Esophagus muscularis mucosa (tissue), 4 donors: Measurements from ENCODE around the gene TMUB1. TPM values are rescaled to one million over a fixed set of nuclear protein-coding genes. Genes with fewer than 3 reads are reported as not detected.

Source experiments
- DNase-seq: peaks from one replicate; pipeline ENCODE4 v3.0.0-alpha.2; 2017; ENCODE audit errors: extremely low spot score
- H3K27ac ChIP-seq, 4 donors: fragments of 200-600 bp; sonication (generic); replicated peaks in 1 of 4; 1 replicate in 3 of 4; 2 replicates in 1 of 4; pipeline ENCODE4 v1.5.1; 2016 to 2019; ENCODE audit warnings: mild to moderate bottlenecking in 1 of 4
- H3K27me3 ChIP-seq, 4 donors: fragments of 200-600 bp; sonication (generic); one replicate each; pipeline versions ENCODE4 v1.5.1 to v1.6.0; 2016 to 2019
- H3K36me3 ChIP-seq, 4 donors: fragments of 200-600 bp; sonication (generic); one replicate each; pipeline ENCODE4 v1.5.1; 2016 to 2019
- H3K4me1 ChIP-seq, 4 donors: fragments of 200-600 bp; sonication (generic); one replicate each; pipeline ENCODE4 v1.5.1; 2016 to 2019
- H3K4me3 ChIP-seq, 4 donors: fragments of 200-600 bp; sonication (generic); 1 replicate in 2 of 4; 2 replicates in 2 of 4; pipeline ENCODE4 v1.5.1; 2016 to 2019; ENCODE audit warnings: mild to moderate bottlenecking in 4 of 4, moderate library complexity in 1 of 4
- H3K9me3 ChIP-seq, 4 donors: fragments of 200-600 bp; sonication (generic); 1 replicate in 3 of 4; 2 replicates in 1 of 4; pipeline ENCODE4 v1.5.1; 2016 to 2019
- EP300 ChIP-seq: sonication (generic); formaldehyde crosslinking; IDR thresholded peaks from one replicate; pipeline ENCODE4 v1.6.1; 2017; ENCODE audit warnings: antibody characterized with exemption
- POLR2A ChIP-seq: fragments of 450-650 bp; IDR thresholded peaks from one replicate; pipeline ENCODE4 v1.6.1; 2017; ENCODE audit warnings: antibody characterized with exemption, moderate library complexity, mild to moderate bottlenecking, low read depth
- POLR2AphosphoS5 ChIP-seq, 2 donors: sonication (generic); formaldehyde crosslinking; IDR thresholded peaks; one replicate each; pipeline ENCODE4 v1.6.1; 2017; ENCODE audit warnings: antibody characterized with exemption in 2 of 2
- WGBS: methylation state at CpG from one replicate; pipeline ENCODE4 v1.1.5; 2018; 5-methylcytosine and 5-hydroxymethylcytosine counted together
- intact Hi-C: fragments of 100-400 bp; cut with DNase I; formaldehyde crosslinking; loops from one replicate; pipeline ENCODE4 v1.15.1; 2023
- total RNA-seq, 4 donors: library from RNA; depleted of rRNA; stranded (reverse); fragments of >200 nt; gene quantifications; one replicate each; pipeline versions ENCODE4 v1.1.0 to v1.2.1, GENCODE V29; 2016
- TF ChIP-seq, protein P1 (sequence below), 3 experiments: fragments of 200-600 bp in 2 of 3; fragments of 450-650 bp in 1 of 3; sonication (generic) in 2 of 3; IDR thresholded peaks; one replicate each; pipeline ENCODE4 v1.5.1; 2017 to 2019; ENCODE audit warnings: antibody characterized with exemption in 3 of 3, mild to moderate bottlenecking in 2 of 3, moderate library complexity in 1 of 3

TMUB1 gene
- total RNA-seq, 4 donors from 2014 or later, result 39.0 to 66.6 (median 51.4) TPM

DNA sequence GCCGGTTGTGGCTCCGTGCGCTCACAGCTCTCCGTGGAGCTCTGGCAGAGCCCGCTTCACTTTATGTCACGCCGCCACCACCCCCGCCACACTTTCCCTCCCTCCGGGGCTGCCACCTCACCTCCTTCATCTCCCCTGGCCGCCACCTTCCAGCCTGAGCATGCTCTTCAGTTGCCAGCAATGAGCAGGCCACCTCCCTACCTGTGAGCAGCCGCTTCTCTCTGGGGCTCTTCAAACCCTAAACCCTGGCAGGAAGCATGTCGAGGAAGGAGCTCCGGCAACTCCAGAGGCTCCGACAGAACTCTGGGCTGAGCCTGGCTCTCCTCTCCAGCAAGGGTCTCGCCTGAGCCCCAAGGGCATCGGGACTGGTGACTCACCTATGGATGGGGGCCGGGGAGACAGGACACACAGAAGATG is 47.5 kb upstream of the TMUB1 start:
- no peak for DNase-seq
- Histone ChIP-seq H3K4me1 (peaks cover 5 to 18% (median 10%) of the 10 kb centered on the region in 4 donors), H3K36me3 (peaks cover 50 to 91% (median 81%) of the 10 kb centered on the region in 4 donors), H3K27me3 (no peaks in the 10 kb centered on the region), H3K4me3 (no peak overlapping the region), H3K9me3 (no peaks in the 10 kb centered on the region), H3K27ac (no peak overlapping the region)
- no peak for TF ChIP-seq POLR2AphosphoS5 (IDR thresholded peaks at IDR 0.05)
- TF ChIP-seq, protein P1, sequence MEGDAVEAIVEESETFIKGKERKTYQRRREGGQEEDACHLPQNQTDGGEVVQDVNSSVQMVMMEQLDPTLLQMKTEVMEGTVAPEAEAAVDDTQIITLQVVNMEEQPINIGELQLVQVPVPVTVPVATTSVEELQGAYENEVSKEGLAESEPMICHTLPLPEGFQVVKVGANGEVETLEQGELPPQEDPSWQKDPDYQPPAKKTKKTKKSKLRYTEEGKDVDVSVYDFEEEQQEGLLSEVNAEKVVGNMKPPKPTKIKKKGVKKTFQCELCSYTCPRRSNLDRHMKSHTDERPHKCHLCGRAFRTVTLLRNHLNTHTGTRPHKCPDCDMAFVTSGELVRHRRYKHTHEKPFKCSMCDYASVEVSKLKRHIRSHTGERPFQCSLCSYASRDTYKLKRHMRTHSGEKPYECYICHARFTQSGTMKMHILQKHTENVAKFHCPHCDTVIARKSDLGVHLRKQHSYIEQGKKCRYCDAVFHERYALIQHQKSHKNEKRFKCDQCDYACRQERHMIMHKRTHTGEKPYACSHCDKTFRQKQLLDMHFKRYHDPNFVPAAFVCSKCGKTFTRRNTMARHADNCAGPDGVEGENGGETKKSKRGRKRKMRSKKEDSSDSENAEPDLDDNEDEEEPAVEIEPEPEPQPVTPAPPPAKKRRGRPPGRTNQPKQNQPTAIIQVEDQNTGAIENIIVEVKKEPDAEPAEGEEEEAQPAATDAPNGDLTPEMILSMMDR (IDR thresholded peaks at IDR 0.05), result no peak
- no peak for TF ChIP-seq POLR2A
- TF ChIP-seq EP300, result no peak
- WGBS, result 94% methylated on average over 14 of the region's 17 CpGs
- intact Hi-C loops, result no loop called here

DNA sequence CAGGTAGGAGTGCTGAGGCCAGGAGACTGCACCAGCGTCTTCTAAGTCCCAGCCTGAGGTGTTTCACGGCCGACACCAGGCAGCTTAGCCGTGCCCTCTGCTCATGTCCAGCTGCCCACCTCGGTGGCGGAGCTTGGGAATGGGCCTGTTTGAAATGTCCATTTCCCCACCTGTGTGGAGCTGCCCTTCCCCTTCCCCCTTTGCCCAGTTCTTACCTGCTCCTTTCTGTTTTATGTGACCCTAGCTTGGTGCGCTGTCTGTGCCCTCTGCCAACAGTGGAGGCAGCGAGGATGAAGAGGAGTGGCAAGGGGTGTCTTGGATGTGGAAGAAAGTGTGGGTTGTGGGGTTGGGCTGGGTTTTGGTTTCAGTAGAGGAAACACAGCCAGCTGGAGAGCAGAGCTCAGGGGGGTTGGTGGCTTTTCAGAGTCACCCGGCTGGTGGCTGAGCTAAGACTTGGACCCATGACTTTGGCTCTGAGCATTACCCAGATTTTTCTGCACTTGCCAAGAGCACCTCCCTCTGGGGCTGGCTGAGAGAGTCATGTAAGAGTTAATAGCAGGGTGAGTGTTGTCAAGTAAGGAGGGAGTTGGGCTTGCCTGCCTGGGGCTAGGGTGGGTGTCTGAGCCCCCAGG is 46.8 kb upstream of the TMUB1 start:
- intact Hi-C loops, result loop anchor here (10.0 kb wide), 1 partner anchor 115 kb away; the partner anchor contains the start of gene SMARCD3
- H3K4me1 ChIP-seq, result peaks cover 11 to 24% (median 16%) of the 10 kb centered on the region in 4 donors

DNA sequence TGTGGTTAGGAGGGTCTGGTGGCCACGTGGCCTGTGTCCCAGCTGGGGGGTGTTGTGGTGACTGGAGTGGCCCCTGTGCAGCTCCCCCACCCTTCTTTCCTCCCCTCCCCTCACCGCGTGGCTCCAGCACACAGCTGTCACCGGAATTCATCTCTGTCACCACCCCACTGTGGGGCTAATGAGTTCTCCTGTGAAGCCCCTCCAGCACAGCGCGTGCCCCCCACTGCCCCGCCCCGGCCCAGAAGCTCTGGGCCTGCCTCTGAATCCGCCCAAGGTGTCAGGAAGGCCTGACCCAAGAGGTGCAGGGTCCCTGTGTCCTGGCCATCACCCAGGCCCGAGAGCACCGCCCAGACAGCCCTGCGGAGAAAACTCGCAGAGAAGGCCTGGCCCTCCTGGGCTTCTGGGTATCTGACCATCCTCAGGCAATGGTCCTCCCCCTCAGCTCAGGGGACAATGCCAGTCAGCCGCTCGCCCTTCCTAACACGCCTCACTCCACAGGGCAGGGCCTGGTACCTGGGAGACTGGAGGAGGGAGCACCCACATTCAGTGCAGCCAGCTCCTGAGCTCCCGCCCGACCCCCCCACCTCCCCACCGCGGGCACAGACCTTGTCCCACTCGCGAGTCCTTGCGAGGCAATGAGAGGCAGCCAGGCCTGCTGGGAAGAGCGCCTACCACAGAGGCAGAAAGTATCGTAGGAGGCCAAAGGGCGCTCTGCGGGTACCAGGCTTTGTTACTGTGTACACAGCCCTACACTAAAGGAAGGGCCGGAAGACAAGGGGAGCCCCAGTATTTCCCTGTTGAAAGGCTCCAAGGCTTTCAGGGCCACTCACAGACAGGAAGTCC is 46.0 kb upstream of the TMUB1 start:
- TF ChIP-seq, protein P1 (IDR thresholded peaks at IDR 0.05), result no peak
- no peak for TF ChIP-seq EP300
- TF ChIP-seq POLR2AphosphoS5 (IDR thresholded peaks at IDR 0.05), result no peak
- TF ChIP-seq POLR2A, result no peak

More for the DNA sequence above, 46.8 kb upstream of the TMUB1 start:
- TF ChIP-seq POLR2AphosphoS5 (IDR thresholded peaks at IDR 0.05) (no peak), POLR2A (no peak), EP300 (no peak)
- TF ChIP-seq, protein P1 (IDR thresholded peaks at IDR 0.05), result no peak
- DNase-seq, result no peak
- H3K27me3 ChIP-seq, result no peaks in the 10 kb centered on the region
- no peaks in the 10 kb centered on the region for H3K9me3 ChIP-seq
- H3K4me3 ChIP-seq, result no peak overlapping the region
- H3K27ac ChIP-seq, result no peak overlapping the region
- peaks cover 43 to 84% (median 75%) of the 10 kb centered on the region in 4 donors for H3K36me3 ChIP-seq
- WGBS, result 96% methylated on average over 8 of the region's 9 CpGs

DNA sequence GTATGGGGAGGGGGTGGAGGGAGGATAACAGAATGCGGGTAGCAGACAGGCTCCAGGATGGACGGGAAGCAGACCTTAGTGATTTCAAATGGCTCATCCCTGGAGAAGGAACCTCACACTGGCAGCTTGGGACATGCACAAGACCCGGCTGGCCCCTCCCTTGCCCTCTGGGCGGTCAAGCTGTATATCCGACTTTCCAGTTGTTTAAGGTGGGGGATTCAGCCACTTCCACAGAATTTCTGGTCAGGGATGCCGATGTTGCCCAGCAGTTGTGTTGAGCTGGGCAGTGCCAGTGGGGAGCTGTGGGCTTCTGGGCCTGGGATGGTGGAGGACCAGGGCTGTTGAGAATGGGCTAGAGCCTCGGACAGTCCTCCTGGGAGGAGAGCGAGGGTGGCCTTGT is 45.4 kb upstream of the TMUB1 start:
- Histone ChIP-seq H3K4me1 (peaks cover 15 to 33% (median 22%) of the 10 kb centered on the region in 4 donors), H3K4me3 (no peak overlapping the region), H3K36me3 (peaks cover 35 to 82% (median 70%) of the 10 kb centered on the region in 4 donors), H3K27me3 (no peaks in the 10 kb centered on the region), H3K27ac (no peak overlapping the region), H3K9me3 (no peaks in the 10 kb centered on the region)
- WGBS, result 78% methylated on average over 4 of the region's 8 CpGs
- no peak for DNase-seq
- TF ChIP-seq POLR2AphosphoS5 (IDR thresholded peaks at IDR 0.05) (no peak), EP300 (no peak), POLR2A (no peak)
- TF ChIP-seq, protein P1 (IDR thresholded peaks at IDR 0.05), result no peak
- intact Hi-C loops, result loop anchor here (10.0 kb wide), 1 partner anchor 116 kb away; the partner anchor contains the start of gene SMARCD3

More for the DNA sequence above, 46.0 kb upstream of the TMUB1 start:
- Histone ChIP-seq H3K4me3 (no peak overlapping the region), H3K36me3 (peaks cover 38 to 82% (median 74%) of the 10 kb centered on the region in 4 donors), H3K27ac (no peak overlapping the region), H3K9me3 (no peaks in the 10 kb centered on the region), H3K27me3 (no peaks in the 10 kb centered on the region), H3K4me1 (peaks cover 13 to 27% (median 20%) of the 10 kb centered on the region in 4 donors)
- no peak for DNase-seq
- WGBS, result 78% methylated on average over 22 of the region's 28 CpGs
- intact Hi-C loops, result loop anchor here (10.0 kb wide), 1 partner anchor 115 kb away; the partner anchor contains the start of gene SMARCD3
